WTC11 (cell line): Measurements from ENCODE around the gene NOM1. TPM values are rescaled to one million over a fixed set of nuclear protein-coding genes. Genes with fewer than 3 reads are reported as not detected.

Source experiments
- ATAC-seq: fragments of 200-7000 bp; cut with Tn5 transposase; 2 replicates; pipeline ENCODE4 v1.10.0; 2021; ENCODE audit warnings: mild to moderate bottlenecking, moderate library complexity
- CTCF ChIA-PET: fragments of 300-600 bp; sonication (Branson Sonifier 250); formaldehyde crosslinking; loops from one replicate; lab custom pipeline; 2021; ENCODE audit warnings: antibody characterized with exemption; lab: Charles Lee
- POLR2A ChIA-PET: fragments of 350-600 bp; sonication (Branson Sonifier 250); formaldehyde crosslinking; loops from one replicate; lab custom pipeline; 2021; ENCODE audit warnings: antibody characterized with exemption; lab: Charles Lee
- DNase-seq: peaks from one replicate; pipeline ENCODE4 v3.0.0; 2021; ENCODE audit warnings: low spot score
- H3K27ac Mint-ChIP-seq: 2 replicates; pipeline ENCODE4 v1.8.0; 2021; ENCODE audit warnings: mixed read lengths
- H3K27me3 Mint-ChIP-seq: 2 replicates; pipeline ENCODE4 v1.8.0; 2021; ENCODE audit warnings: low read depth, mild to moderate bottlenecking, moderate library complexity, mixed read lengths
- H3K36me3 Mint-ChIP-seq: 2 replicates; pipeline ENCODE4 v1.8.0; 2021; ENCODE audit warnings: mixed read lengths
- H3K4me1 Mint-ChIP-seq: 2 replicates; pipeline ENCODE4 v1.8.0; 2022; ENCODE audit warnings: mixed read lengths
- H3K4me3 Mint-ChIP-seq: 2 replicates; pipeline ENCODE4 v1.8.0; 2021; ENCODE audit warnings: mild to moderate bottlenecking, moderate library complexity, mixed read lengths
- H3K9me3 Mint-ChIP-seq: 2 replicates; pipeline ENCODE4 v1.8.0; 2021; ENCODE audit warnings: mixed read lengths
- AFF4 ChIP-seq: sonication (generic); formaldehyde crosslinking; IDR thresholded peaks from 2 replicates; pipeline ENCODE4 v1.8.1; 2023; ENCODE audit warnings: mild to moderate bottlenecking, missing genetic modification reagents, borderline replicate concordance
- ELF4 ChIP-seq: sonication (generic); formaldehyde crosslinking; IDR thresholded peaks from 2 replicates; pipeline ENCODE4 v1.8.1; 2022; ENCODE audit warnings: low read depth, mild to moderate bottlenecking, moderate library complexity, missing genetic modification reagents
- FOXK1 ChIP-seq: sonication (generic); formaldehyde crosslinking; IDR thresholded peaks from 2 replicates; pipeline ENCODE4 v1.8.0; 2022; ENCODE audit warnings: mild to moderate bottlenecking, moderate library complexity, missing genetic modification reagents
- GABPB1 ChIP-seq: sonication (generic); formaldehyde crosslinking; IDR thresholded peaks from 2 replicates; pipeline ENCODE4 v1.8.1; 2023; ENCODE audit warnings: mild to moderate bottlenecking, missing genetic modification reagents
- HMGA2 ChIP-seq: fragments of 250-450 bp; sonication (Bioruptor Pico); IDR thresholded peaks from 2 replicates; pipeline ENCODE4 v1.4.0; 2021; ENCODE audit warnings: mild to moderate bottlenecking, moderate library complexity
- MXD4 ChIP-seq: fragments of 250-450 bp; sonication (Bioruptor Pico); IDR thresholded peaks from 2 replicates; pipeline ENCODE4 v1.8.0; 2021; ENCODE audit warnings: mild to moderate bottlenecking, moderate library complexity, borderline replicate concordance
- MYBL2 ChIP-seq: sonication (generic); formaldehyde crosslinking; IDR thresholded peaks from 2 replicates; pipeline ENCODE4 v1.8.1; 2023; ENCODE audit warnings: mild to moderate bottlenecking, moderate library complexity, missing genetic modification reagents
- PRRX2 ChIP-seq: fragments of 250-450 bp; sonication (Bioruptor Pico); IDR thresholded peaks from 2 replicates; pipeline ENCODE4 v1.8.0; 2021; ENCODE audit warnings: mild to moderate bottlenecking
- SMAD3 ChIP-seq: sonication (generic); formaldehyde crosslinking; IDR thresholded peaks from 2 replicates; pipeline ENCODE4 v1.8.0; 2022; ENCODE audit warnings: missing genetic modification reagents, mild to moderate bottlenecking, borderline replicate concordance
- TP53 ChIP-seq: sonication (generic); formaldehyde crosslinking; IDR thresholded peaks from 2 replicates; pipeline ENCODE4 v1.8.1; 2023; ENCODE audit warnings: mild to moderate bottlenecking, missing genetic modification reagents
- ZNF232 ChIP-seq: sonication (generic); formaldehyde crosslinking; IDR thresholded peaks from 2 replicates; pipeline ENCODE4 v1.8.0; 2022; ENCODE audit warnings: mild to moderate bottlenecking, missing genetic modification reagents
- ZNF416 ChIP-seq: fragments of 250-450 bp; sonication (Bioruptor Pico); IDR thresholded peaks from 2 replicates; pipeline ENCODE4 v1.9.0; 2021; ENCODE audit warnings: mild to moderate bottlenecking, inconsistent platforms
- ZNF671 ChIP-seq: fragments of 250-450 bp; sonication (Bioruptor Pico); IDR thresholded peaks from 2 replicates; pipeline ENCODE4 v1.8.0; 2021; ENCODE audit warnings: mild to moderate bottlenecking
- total RNA-seq: library from RNA; stranded (reverse); gene quantifications from 3 replicates; pipeline ENCODE4 v1.2.3, GENCODE V29; 2021
- TF ChIP-seq, protein P1 (sequence below): sonication (generic); formaldehyde crosslinking; IDR thresholded peaks from 2 replicates; pipeline ENCODE4 v1.8.0; 2023; ENCODE audit warnings: missing genetic modification reagents, mild to moderate bottlenecking, borderline replicate concordance
- TF ChIP-seq, protein P2 (sequence below): sonication (generic); formaldehyde crosslinking; IDR thresholded peaks from 2 replicates; pipeline ENCODE4 v1.8.1; 2022; ENCODE audit warnings: low read depth, missing genetic modification reagents, borderline replicate concordance
- TF ChIP-seq, protein P3 (sequence below): sonication (generic); formaldehyde crosslinking; IDR thresholded peaks from 2 replicates; pipeline ENCODE4 v1.8.1; 2023; ENCODE audit warnings: mild to moderate bottlenecking, missing genetic modification reagents

The NOM1 gene
- total RNA-seq, 1 experiment from 2014 or later = 38.5 TPM

DNA sequence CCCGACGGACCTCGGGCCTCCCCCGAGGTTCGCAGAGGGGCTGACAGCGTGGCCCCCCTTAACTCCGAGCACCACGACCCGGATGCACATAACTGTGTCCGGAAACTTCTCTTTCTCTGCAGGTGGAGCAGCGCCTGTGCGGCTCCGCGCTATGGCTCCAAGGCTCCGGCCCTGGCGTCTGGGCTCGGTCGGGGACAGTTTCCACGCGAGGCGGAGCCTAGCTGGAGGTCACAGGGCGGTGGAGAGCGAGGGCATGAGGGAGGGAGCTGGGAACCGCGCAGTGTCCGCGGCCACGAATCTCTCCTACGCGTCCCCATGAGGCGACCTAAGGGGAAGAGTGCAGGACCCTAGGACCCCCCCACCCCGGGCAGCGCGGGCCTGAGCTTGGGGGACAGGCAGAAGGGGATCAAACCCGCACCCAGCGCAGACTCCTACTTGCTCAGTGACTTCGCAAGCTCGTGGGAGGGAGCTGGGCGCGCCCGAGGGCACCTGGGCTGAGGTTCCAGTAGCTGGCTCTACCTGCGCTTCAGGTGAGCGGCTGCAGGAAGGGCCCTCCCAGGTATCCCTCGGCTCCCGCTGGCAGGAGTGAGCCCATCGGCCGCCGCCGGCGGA, 69.6 kb downstream of the NOM1 start (continued):
- TF ChIP-seq, protein P1, sequence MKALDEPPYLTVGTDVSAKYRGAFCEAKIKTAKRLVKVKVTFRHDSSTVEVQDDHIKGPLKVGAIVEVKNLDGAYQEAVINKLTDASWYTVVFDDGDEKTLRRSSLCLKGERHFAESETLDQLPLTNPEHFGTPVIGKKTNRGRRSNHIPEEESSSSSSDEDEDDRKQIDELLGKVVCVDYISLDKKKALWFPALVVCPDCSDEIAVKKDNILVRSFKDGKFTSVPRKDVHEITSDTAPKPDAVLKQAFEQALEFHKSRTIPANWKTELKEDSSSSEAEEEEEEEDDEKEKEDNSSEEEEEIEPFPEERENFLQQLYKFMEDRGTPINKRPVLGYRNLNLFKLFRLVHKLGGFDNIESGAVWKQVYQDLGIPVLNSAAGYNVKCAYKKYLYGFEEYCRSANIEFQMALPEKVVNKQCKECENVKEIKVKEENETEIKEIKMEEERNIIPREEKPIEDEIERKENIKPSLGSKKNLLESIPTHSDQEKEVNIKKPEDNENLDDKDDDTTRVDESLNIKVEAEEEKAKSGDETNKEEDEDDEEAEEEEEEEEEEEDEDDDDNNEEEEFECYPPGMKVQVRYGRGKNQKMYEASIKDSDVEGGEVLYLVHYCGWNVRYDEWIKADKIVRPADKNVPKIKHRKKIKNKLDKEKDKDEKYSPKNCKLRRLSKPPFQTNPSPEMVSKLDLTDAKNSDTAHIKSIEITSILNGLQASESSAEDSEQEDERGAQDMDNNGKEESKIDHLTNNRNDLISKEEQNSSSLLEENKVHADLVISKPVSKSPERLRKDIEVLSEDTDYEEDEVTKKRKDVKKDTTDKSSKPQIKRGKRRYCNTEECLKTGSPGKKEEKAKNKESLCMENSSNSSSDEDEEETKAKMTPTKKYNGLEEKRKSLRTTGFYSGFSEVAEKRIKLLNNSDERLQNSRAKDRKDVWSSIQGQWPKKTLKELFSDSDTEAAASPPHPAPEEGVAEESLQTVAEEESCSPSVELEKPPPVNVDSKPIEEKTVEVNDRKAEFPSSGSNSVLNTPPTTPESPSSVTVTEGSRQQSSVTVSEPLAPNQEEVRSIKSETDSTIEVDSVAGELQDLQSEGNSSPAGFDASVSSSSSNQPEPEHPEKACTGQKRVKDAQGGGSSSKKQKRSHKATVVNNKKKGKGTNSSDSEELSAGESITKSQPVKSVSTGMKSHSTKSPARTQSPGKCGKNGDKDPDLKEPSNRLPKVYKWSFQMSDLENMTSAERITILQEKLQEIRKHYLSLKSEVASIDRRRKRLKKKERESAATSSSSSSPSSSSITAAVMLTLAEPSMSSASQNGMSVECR (CRISPR knock-in tag) = no peak

DNA sequence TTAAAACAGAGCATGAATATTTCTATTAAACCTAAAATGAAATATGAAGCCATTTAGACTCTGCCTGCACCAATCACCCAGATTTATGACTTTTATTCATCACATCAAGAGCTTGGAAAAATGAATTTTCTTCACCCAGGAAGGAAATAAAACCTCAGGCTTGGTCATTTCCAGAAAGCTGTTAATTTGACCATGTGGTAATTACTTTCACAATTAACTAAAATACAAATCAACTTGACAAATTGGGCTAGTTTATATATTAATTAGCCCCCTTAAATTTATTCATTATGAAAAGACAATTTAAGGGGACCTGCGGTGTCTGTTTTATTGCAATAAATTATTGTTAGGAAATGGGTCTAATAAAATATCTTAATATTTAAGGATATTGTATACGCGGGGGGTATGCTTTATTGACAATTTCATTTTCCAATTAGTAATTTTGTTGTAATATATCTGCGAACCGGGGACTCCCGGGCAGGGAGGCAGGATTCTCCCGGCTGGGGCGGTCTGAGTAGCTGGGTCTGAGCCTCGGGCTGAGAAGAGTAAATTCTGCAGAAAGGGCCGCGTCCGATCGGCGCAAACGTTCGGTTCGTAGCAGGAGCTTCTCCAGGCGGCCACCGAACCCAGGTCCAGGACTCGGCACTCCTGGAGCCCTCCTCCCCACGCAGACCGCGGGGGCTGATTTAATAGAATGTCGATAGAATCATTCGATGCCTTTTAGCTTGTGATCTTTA, 70.4 kb downstream of the NOM1 start:
- DNase-seq (no peak), ATAC-seq (no peak)
- Mint-ChIP-seq H3K36me3 (no peaks in the 10 kb centered on the region), H3K4me3 (no peak overlapping the region), H3K4me1 (peaks cover 47% of the 10 kb centered on the region), H3K27ac (no peak overlapping the region), H3K9me3 (no peaks in the 10 kb centered on the region), H3K27me3 (peaks cover 100% of the 10 kb centered on the region)
- POLR2A ChIA-PET = no interaction called here
- CTCF ChIA-PET = interaction anchor here (1.2 to 1.4 kb wide), 3 partner anchors 9 to 19 kb away, joined by 3 to 5 read pairs (median 4); partner anchors contain the start of gene MNX1
- TF ChIP-seq, protein P2, sequence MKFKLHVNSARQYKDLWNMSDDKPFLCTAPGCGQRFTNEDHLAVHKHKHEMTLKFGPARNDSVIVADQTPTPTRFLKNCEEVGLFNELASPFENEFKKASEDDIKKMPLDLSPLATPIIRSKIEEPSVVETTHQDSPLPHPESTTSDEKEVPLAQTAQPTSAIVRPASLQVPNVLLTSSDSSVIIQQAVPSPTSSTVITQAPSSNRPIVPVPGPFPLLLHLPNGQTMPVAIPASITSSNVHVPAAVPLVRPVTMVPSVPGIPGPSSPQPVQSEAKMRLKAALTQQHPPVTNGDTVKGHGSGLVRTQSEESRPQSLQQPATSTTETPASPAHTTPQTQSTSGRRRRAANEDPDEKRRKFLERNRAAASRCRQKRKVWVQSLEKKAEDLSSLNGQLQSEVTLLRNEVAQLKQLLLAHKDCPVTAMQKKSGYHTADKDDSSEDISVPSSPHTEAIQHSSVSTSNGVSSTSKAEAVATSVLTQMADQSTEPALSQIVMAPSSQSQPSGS (CRISPR knock-in tag) = no peak
- no peak for TF ChIP-seq GABPB1
- no peak for TF ChIP-seq ZNF232 (CRISPR knock-in tag)
- no peak for TF ChIP-seq SMAD3
- no peak for TF ChIP-seq MYBL2 (CRISPR knock-in tag)
- no peak for TF ChIP-seq ZNF671 (CRISPR knock-in tag)
- TF ChIP-seq AFF4 (CRISPR knock-in tag) = no peak
- TF ChIP-seq, protein P3, sequence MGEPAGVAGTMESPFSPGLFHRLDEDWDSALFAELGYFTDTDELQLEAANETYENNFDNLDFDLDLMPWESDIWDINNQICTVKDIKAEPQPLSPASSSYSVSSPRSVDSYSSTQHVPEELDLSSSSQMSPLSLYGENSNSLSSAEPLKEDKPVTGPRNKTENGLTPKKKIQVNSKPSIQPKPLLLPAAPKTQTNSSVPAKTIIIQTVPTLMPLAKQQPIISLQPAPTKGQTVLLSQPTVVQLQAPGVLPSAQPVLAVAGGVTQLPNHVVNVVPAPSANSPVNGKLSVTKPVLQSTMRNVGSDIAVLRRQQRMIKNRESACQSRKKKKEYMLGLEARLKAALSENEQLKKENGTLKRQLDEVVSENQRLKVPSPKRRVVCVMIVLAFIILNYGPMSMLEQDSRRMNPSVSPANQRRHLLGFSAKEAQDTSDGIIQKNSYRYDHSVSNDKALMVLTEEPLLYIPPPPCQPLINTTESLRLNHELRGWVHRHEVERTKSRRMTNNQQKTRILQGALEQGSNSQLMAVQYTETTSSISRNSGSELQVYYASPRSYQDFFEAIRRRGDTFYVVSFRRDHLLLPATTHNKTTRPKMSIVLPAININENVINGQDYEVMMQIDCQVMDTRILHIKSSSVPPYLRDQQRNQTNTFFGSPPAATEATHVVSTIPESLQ = no peak
- no peak for TF ChIP-seq MXD4 (CRISPR knock-in tag)
- no peak for TF ChIP-seq HMGA2 (CRISPR knock-in tag)
- TF ChIP-seq ELF4 (CRISPR knock-in tag) = no peak
- no peak for TF ChIP-seq PRRX2 (CRISPR knock-in tag)
- no peak for TF ChIP-seq FOXK1 (CRISPR knock-in tag)
- TF ChIP-seq TP53 (CRISPR knock-in tag) = no peak
- TF ChIP-seq ZNF416 = no peak
